Measurements from ENCODE around the gene SDC4.

DNA sequence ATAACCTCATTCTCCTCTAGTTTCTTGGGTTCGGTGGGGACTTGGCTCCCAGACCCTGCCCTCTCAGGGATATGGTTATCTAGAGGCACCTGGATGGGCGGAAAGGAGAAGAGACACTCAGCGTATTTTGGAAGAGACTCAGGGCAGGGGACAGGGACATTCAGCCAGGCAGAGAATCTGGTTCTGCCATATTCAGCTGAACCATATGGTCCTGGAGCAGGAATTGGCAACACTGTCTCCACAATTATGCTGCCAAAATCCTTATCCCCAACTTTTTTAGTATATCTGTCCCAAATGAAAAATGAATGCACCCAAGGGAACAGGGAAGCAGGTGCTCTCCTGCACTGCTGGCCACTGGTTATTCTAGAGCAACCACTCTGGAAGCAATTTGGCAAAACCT is 17.7 kb downstream of the SDC4 start:
- TF ChIP-seq TAF1 (IDR thresholded peaks at IDR 0.05; ENCODE audit: borderline replicate concordance, low read depth, low read length) (no peak), POLR2AphosphoS5 (IDR thresholded peaks at IDR 0.05; ENCODE audit: low read depth, low read length) (no peak)
